MCF 10A (cell line): Measurements from ENCODE around the gene WDR45B. TPM values are rescaled to one million over a fixed set of nuclear protein-coding genes. Genes with fewer than 3 reads are reported as not detected.
A peak's percentile ranks its signal among the peaks of the same experiment; 100 is the strongest.
"Not testable (repeated sequence)": the region's sequence is repeated elsewhere in the genome, so short reads cannot be mapped to it uniquely, and the experiment has no call there.

Source experiments
- BruUV-seq: library from RNA; stranded (reverse); fragments of 400-500 nt; replicated peaks from 2 replicates; lab custom pipeline; 2021; lab: Mats Ljungman, UMichigan
- CTCF ChIA-PET: fragments of 300-600 bp; sonication (Branson Sonifier 250); formaldehyde crosslinking; extraction: SDS; loops from one replicate; lab custom pipeline; 2021; ENCODE audit warnings: antibody characterized with exemption, inconsistent platforms; lab: Yijun Ruan, JAX
- POLR2A ChIA-PET: fragments of 300-600, 350-650 bp; sonication (Branson Sonifier 250); formaldehyde crosslinking; extraction: SDS; loops from one replicate; lab custom pipeline; 2020; ENCODE audit warnings: antibody characterized with exemption, inconsistent platforms; lab: Yijun Ruan, JAX
- DNase-seq: peaks from one replicate; pipeline ENCODE4 v3.0.0-alpha.2; 2018; ENCODE audit not compliant: unreplicated experiment
- H3K27ac Mint-ChIP-seq: one replicate; pipeline ENCODE4 v1.8.0; 2022; ENCODE audit warnings: mild to moderate bottlenecking, low read depth, mixed read lengths; ENCODE audit not compliant: unreplicated experiment
- H3K27me3 Mint-ChIP-seq: one replicate; pipeline ENCODE4 v1.8.0; 2022; ENCODE audit warnings: mixed read lengths; ENCODE audit not compliant: insufficient read depth, unreplicated experiment
- H3K36me3 Mint-ChIP-seq: one replicate; pipeline ENCODE4 v1.8.0; 2022; ENCODE audit warnings: mild to moderate bottlenecking, moderate library complexity, mixed read lengths; ENCODE audit not compliant: insufficient read depth, unreplicated experiment
- H3K4me1 Mint-ChIP-seq: one replicate; pipeline ENCODE4 v1.8.0; 2022; ENCODE audit warnings: mixed read lengths; ENCODE audit not compliant: insufficient read depth, unreplicated experiment
- H3K4me3 Mint-ChIP-seq: one replicate; pipeline ENCODE4 v1.8.0; 2022; ENCODE audit warnings: mild to moderate bottlenecking, moderate library complexity, mixed read lengths; ENCODE audit not compliant: unreplicated experiment
- H3K9me3 Mint-ChIP-seq: one replicate; pipeline ENCODE4 v1.8.0; 2022; ENCODE audit warnings: mixed read lengths; ENCODE audit not compliant: unreplicated experiment
- intact Hi-C: fragments of 100-400 bp; cut with micrococcal nuclease; formaldehyde crosslinking; loops from 2 replicates; pipeline ENCODE4 v1.14.1; 2022
- total RNA-seq: library from RNA; stranded (reverse); gene quantifications from 2 replicates; pipeline ENCODE4 v1.2.3, GENCODE V29; 2022
- TF ChIP-seq, protein P1 (sequence below): fragments of 200-600 bp; IDR thresholded peaks from one replicate; pipeline ENCODE4 v1.8.0; 2022; ENCODE audit warnings: antibody characterized with exemption, mild to moderate bottlenecking; ENCODE audit not compliant: unreplicated experiment

WDR45B gene
- total RNA-seq, 1 experiment from 2014 or later = 88.3 TPM

- ChIA-PET POLR2A (no interaction called here), CTCF (no interaction called here)
- H3K27me3 Mint-ChIP-seq = no peaks in the 10 kb centered on the region
- intact Hi-C loops = no loop called here
- H3K27ac Mint-ChIP-seq = no peak overlapping the region
- peaks cover 84% of the 10 kb centered on the region for H3K36me3 Mint-ChIP-seq
- TF ChIP-seq, protein P1, sequence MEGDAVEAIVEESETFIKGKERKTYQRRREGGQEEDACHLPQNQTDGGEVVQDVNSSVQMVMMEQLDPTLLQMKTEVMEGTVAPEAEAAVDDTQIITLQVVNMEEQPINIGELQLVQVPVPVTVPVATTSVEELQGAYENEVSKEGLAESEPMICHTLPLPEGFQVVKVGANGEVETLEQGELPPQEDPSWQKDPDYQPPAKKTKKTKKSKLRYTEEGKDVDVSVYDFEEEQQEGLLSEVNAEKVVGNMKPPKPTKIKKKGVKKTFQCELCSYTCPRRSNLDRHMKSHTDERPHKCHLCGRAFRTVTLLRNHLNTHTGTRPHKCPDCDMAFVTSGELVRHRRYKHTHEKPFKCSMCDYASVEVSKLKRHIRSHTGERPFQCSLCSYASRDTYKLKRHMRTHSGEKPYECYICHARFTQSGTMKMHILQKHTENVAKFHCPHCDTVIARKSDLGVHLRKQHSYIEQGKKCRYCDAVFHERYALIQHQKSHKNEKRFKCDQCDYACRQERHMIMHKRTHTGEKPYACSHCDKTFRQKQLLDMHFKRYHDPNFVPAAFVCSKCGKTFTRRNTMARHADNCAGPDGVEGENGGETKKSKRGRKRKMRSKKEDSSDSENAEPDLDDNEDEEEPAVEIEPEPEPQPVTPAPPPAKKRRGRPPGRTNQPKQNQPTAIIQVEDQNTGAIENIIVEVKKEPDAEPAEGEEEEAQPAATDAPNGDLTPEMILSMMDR = no peak
- no peaks in the 10 kb centered on the region for H3K9me3 Mint-ChIP-seq
- no peak for DNase-seq
- BruUV-seq = no TSS peak
- H3K4me1 Mint-ChIP-seq = no peaks in the 10 kb centered on the region
- H3K4me3 Mint-ChIP-seq = no peak overlapping the region
Measured at GRCh38 chr17:82582709-82583108, 65.5 kb downstream of the WDR45B start.

DNA sequence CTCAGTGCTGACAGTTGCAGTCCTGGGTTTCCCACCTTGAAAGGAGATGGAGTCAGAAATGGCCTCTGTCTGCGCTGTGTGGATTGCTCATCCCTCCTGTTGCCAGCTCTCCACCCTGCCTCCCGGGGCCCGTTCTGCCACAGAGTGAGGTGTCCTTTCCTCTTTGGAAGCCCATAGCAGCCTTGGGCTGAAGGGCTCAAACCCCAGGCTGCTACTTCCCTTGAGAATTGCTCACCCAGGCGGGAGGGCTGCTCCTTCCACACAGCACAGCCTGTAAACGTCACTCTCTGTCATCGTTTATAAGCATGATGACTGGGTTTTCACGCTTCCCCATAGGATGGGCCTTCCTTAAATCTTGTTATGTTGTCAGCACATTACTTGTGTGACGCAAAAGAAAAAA, 66.0 kb downstream of the WDR45B start:
- Mint-ChIP-seq H3K27ac (no peak overlapping the region), H3K4me3 (no peak overlapping the region), H3K9me3 (no peaks in the 10 kb centered on the region), H3K27me3 (no peaks in the 10 kb centered on the region), H3K36me3 (peaks cover 82% of the 10 kb centered on the region), H3K4me1 (no peaks in the 10 kb centered on the region)
- no peak for DNase-seq
- intact Hi-C loops = no loop called here
- ChIA-PET CTCF (no interaction called here), POLR2A (no interaction called here)
- no TSS peak for BruUV-seq
- TF ChIP-seq, protein P1 = no peak

DNA sequence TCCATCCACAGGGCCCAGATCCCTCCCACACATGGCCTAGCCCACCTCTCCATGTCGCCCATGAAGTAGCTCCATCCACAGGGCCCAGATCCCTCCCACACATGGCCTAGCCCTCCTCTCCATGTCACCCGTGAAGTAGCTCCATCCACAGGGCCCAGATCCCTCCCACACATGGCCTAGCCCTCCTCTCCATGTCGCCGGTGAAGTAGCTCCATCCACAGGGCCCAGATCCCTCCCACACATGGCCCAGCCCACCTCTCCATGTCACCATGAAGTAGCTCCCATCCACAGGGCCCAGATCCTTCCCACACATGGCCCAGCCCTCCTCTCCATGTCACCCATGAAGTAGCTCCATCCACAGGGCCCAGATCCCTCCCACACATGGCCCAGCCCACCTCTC, 68.3 kb downstream of the WDR45B start:
- Mint-ChIP-seq H3K36me3 (peaks cover 82% of the 10 kb centered on the region), H3K27ac (peak overlapping the region; percentile 12)
- H3K27me3 Mint-ChIP-seq, H3K9me3 Mint-ChIP-seq, H3K4me3 Mint-ChIP-seq, H3K4me1 Mint-ChIP-seq, CTCF ChIA-PET, POLR2A ChIA-PET, BruUV-seq, intact Hi-C loops, DNase-seq: not testable (repeated sequence)

GRCh38 chr17:82577300-82577699, 70.9 kb downstream of the WDR45B start:
- peaks cover 75% of the 10 kb centered on the region for H3K36me3 Mint-ChIP-seq

GRCh38 chr17:82575581-82576221, 72.5 kb downstream of the WDR45B start:
- CTCF ChIA-PET = interaction anchor here (1.0 kb wide), 1 partner anchor 21 kb away, joined by 3 read pairs; no protein-coding TSS in a partner anchor
- intact Hi-C loops, BruUV-seq, H3K4me1 Mint-ChIP-seq, H3K27ac Mint-ChIP-seq, POLR2A ChIA-PET, H3K27me3 Mint-ChIP-seq, H3K9me3 Mint-ChIP-seq, H3K4me3 Mint-ChIP-seq, DNase-seq: not testable (repeated sequence)
- peaks cover 77% of the 10 kb centered on the region for H3K36me3 Mint-ChIP-seq

More at GRCh38 chr17:82577300-82577699, 70.9 kb downstream of the WDR45B start:
- H3K4me1 Mint-ChIP-seq = no peaks in the 10 kb centered on the region
- BruUV-seq = no TSS peak
- no peak overlapping the region for H3K4me3 Mint-ChIP-seq
- H3K27me3 Mint-ChIP-seq = no peaks in the 10 kb centered on the region
- no peaks in the 10 kb centered on the region for H3K9me3 Mint-ChIP-seq
- POLR2A ChIA-PET = interaction anchor here (0.6 kb wide), 1 partner anchor 79 kb away, joined by 3 read pairs; no protein-coding TSS in a partner anchor
- intact Hi-C loops = no loop called here
- no peak overlapping the region for H3K27ac Mint-ChIP-seq
- TF ChIP-seq, protein P1 = no peak
- CTCF ChIA-PET = no interaction called here
- DNase-seq = no peak
